Stimulated activated CD8-positive, alpha-beta memory T cell treated with anti-CD3 and anti-CD28 coated beads, Interleukin-7, amount 100 ng/mL, for 4 hours (primary cell): Measurements from ENCODE around the gene LPAR3.

Source experiments
- DNase-seq, 2 donors: peaks; one replicate each; pipeline ENCODE4 v3.0.0-alpha.2; 2020; ENCODE audit warnings: low read depth in 2 of 2

The LPAR3 gene

DNA sequence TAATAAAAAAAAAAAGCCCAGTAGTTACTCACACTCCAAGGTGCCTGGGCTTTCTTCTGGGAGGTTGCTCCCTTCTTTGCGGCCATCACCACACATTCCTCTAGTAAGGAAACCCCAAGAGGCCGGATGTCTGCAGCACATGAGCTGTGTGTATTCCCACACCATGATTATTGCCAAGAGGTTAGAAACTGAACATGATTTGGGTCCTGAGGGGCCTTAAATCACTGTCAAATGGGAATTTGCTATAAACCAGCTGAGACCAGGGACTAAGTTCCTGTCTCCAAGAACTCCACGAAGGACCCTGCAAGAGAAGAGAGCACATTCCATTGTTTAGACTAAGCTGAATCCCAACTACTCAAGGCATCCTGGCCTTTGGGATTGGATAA lies 117.5 kb downstream of the LPAR3 start:
- no peak for DNase-seq

DNA sequence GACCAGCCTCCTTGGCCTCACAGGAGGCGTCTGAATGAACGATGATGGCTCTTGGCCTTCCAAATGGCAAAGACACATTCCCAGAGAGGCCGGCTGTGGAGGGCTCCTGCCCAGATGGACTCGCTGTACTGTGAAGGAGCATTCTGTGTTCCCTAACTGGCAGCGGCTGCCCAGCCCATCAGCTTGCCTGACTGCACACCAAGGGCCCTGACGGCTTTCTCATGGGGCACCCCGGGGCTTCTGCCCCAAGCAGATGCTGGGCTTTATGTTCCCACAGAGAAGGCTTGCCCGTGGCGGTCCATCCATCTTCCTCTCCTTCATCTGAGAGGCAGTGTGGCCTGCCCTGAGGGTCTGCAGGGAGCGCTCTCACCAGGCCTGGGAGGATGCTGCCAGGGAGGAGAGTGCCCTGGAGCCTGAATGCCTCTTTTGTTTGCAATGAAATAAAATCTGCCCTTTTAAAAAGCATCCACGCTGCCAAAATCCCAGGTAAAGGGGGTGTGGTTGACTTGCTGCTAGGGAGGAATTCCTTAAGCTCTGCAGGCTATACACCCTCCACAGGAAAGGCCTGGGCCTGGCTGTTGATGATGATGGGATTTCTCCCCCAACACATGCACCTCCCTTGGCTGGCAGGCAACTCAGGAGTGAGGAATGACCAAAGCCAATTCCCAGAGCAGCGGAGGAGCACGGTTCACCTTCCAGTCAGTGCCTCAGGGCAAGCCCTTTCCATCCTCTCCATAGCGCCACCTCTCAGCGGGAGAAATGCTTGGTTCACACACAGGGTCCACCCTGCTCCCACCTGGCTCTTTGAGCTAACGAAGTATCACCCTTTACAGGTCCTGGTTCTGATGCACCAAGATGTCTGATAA lies 118.1 kb downstream of the LPAR3 start:
- DNase-seq, result no peak

DNA sequence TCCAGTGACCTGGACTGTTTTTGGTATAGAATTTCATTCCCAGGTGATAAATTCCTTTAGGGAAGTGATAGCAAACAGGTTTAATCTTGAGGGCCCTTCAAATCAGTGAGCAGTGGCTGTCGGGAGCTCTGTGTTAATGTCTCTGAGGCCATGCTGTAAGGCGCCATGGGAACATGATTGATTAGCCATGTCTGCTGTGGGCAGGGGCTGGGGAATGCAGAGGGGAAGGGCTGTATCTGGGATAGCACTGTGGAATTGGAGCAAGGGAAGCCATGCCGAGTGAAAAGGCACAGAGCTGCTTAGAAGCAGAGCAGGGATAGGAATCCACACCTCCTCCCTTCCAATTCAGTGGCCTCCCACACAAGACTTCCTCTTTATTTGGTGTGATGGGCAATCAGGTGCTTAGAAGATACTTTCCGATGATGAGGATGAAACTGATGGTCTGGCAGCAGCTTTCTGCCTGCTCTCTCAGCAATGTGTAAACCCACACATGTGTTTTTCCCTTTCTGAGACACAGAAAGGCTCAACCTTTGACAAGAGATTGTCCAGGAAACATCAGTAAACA lies 119.0 kb downstream of the LPAR3 start:
- no peak for DNase-seq

DNA sequence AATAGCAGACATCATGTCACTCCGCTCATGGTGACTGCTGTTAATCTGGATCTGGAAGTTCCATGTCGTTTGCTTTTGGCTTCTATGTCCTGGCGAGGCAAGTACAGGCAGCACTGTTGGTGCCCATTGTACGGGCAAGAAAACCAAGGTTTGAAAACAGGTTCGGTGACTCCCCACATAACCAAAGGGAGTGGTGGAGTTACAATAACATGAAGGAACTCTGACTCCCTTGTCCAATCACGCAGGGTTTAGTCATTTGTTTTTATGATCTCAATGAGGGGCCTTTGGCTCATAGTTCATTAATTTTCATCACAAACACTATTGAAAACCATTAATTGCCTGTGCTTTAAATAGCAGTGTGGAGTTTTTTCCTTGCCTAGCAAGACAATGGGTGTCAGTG lies 119.8 kb downstream of the LPAR3 start:
- no peak for DNase-seq

DNA sequence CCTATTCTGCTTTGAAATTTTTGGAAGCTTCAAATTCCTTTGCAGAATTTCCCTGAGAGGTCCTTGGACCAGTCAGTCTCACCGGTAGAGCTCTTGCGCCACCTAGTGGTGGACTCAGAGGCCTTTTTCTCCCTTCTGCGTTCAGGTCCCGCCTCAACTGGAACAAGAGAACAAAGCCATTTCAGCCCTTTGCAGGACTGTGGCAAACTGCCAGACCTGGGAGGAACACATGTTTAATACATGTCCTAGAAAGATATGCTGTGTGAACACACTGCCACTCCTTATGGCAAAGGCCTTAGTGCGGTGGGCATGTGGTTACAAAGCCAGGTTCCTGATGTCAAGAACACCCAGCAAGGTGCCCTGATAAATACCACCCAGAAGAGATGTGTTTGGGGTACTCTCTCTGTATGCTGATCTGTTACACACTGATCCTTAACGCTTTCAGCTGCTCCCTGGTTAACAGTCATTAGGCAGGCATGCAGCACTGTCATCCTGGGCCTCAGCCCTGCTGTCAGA lies 120.5 kb downstream of the LPAR3 start:
- peak; percentile 45 to 52 for DNase-seq

DNA sequence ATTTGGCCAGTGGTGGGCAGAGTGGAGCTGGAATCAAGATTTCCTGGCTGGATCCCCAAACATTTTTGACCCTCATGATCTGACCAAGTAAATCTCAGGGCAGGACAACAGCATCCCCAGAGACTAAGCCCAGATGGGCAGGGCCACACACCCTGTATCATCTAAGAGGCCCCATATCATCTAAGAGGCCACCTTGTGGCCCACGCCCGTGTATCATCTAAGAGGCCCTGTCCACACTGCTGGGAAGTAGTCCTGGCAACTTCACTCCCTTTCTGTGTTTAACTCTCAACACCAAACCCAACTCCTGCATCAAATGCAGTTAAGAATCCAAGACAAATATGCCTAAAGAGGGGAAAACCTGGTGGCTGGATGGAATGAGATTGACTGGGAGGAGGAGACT lies 121.1 kb downstream of the LPAR3 start:
- DNase-seq, result no peak

DNA sequence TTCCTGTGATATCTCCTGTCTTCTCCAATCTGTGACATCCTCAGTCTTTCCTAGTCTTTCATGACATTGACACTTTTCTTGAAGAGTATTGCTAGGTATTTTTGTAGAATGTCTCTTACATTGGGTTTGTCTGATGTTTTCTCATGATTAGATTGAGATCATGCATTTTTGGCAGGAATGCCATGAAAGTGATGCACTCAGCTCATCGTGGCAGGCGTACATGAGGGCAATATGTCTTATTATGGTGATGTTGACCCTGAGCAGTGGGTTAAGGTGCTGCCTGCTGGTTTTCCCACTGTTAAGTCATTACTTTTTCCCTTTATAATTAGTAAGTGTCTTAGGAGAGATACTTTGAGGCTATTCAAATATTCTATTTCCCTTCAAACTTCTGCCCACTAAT lies 122.5 kb downstream of the LPAR3 start:
- DNase-seq, result no peak

DNA sequence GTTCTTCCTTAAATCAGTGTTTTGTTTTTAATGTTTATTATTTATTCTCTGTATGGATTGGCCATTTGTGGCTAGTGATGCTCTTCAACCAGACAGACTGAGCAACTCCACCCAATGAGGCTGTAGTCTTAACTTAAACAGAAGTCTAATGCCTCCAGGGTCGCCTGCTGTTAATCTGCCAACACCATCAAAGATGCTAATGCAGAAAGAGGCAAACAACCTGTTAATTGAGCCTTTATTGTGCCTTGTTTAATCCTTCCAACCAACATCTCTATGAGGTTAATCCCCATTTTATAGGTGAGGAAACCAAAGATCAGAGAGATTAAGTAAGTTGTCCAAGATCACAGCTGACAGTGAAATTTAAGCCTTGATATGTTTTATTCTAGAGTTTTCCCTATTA lies 123.4 kb downstream of the LPAR3 start:
- DNase-seq, result no peak

DNA sequence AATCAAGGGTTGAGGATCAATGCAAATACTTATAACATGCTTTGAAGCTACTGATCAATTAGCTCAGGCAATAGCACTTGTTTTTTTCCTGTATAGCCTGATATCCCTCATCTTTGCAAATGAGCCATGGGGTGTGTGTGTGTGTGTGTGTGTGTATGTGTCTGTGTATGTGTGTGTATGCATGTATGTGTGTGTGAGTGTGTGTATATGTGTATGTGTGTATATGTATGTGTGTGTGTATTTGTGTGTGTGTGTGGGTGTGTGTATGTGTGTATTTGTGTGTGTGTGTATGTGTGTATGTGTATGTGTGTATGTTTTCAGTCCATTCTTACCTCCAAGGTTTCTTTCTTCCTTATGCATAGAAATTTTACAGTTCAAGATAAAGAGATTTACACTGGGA lies 124.4 kb downstream of the LPAR3 start:
- DNase-seq, result no peak

DNA sequence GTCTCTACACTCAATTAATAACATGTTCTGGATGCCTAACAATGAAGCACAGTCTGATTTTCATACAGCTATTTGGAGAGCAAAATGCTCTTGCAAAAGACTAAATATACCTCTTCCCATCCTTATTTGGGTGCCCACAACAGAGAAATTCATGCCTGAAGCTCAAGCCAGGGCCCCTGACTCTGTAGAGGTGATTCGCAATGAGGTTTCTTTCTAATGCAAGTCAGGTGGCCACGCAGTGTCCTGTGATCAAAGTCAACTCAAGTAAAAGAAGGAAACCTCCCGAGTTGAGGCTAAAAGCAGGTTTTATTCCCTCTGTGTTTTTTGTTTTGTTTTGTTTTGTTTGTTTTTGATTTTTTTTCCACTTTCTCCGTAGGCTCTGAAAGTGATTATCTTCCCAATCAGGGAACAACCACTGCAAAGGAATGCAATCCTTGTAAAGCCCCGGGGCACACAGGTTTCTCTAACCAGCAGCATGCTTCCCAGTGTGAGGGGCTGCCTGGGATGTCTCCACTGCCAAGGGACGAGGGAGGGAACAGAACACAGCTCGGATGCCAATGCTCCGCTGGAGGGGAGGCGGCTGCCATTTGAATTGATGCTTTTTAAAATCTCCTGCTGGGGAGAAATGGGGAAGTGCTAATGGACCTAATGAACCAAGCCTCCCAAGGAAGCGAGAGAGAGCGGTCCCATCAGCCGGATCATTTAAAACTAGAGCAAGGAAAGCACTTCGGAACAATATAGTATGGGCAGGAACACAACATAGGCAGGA lies 128.9 kb downstream of the LPAR3 start:
- DNase-seq, result no peak

DNA sequence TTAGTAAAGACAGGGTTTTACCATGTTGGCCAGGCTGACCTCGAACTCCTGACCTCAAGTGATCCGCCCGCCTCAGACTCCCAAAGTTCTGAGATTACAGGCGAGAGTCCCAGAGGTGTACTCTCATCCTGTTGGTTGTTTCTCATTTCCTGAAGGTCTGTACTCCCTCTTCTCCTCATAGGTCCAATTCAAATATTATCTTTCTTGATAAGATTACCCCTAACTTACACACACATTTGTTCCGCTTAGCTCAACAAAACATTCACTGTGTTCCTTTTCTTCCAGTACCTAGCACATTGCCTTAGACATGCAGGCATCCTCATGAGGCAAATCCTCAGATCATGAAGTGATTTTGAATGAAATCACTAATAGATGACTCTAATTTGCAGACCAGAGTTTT lies 130.3 kb downstream of the LPAR3 start:
- no peak for DNase-seq
